ENCODE measurements around the gene MGST2.

Gene MGST2

DNA sequence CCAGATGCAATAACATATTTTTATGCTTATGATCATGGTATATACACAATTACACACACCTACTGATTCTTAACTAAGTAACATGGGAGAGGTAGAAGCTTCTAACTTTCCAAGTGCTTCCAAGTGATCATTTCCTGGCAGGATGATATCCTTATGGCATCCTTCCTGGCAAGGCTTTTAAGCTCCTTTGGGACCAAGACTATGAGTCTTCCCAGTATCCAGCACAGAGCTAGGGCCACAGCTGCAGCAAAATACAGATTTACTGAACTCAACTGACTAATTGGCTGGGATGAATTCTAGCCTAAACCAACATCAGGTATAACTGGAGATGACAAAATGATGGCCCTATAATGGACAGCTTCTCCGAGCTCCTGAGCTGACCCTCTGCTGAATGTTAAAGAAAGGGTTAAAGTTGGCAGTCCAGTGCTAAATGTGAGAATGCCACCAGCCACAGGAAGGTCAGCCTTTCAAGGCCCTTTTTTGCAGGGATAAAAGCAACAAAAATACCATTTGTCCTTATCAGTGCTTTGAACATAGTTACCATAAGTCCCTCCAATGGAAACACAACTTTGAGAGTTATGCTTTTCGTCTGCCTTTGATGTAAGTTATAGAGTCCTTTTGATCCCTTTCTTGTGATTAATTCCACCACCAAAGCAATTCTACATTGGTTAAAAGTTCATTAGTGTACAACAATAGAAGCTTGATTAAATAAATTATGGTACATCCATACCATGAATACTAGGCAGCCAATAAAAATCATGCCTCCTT lies 73.4 kb downstream of the MGST2 start:
- no peak for DNase-seq (ENCODE audit: low spot score)

DNA sequence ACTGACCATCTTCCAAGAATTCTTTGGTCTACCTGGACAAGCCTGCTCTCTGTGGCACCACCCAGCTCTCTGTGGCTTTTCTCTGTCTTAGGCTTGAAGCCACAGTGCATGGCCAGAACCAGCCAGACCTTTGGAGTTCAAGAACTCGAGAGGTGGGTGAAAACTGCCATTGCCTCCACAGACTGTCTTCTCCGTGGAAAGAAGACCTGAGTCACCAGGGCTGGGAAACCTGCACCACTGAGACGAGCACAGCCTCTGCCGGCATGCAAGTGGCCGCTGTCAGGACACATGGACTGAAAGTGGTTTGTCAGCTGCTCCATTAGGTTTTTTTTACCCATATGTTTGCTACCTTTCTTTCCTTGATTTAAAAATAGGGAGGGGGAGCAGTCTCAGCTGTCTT lies 74.5 kb downstream of the MGST2 start:
- no peak for DNase-seq (ENCODE audit: low spot score)

DNA sequence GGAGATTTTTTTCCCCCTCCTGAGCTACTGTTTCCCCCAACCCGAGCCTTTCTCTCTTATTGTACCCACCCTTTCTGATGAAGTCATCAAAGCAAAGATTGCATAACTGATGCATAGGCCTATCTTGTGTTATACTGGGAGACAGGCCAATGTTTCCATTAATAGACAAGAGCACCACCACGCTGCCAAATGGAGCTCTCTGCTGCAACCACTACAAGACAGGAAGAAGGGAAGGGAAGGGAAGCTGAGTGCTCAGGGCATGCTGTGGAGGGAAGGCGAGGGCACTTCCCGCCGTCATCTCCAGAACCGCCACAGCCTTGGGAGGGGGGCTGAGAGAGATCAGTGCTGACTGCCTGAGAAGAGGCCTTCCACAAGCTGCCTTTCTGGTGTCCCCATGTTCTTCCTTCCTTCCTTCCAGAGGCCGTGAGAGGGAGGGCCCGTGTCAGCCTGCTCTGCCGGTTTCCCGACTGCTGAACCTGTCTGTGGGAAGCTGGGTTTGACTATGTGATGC lies 75.0 kb downstream of the MGST2 start:
- no peak for DNase-seq (ENCODE audit: low spot score)

DNA sequence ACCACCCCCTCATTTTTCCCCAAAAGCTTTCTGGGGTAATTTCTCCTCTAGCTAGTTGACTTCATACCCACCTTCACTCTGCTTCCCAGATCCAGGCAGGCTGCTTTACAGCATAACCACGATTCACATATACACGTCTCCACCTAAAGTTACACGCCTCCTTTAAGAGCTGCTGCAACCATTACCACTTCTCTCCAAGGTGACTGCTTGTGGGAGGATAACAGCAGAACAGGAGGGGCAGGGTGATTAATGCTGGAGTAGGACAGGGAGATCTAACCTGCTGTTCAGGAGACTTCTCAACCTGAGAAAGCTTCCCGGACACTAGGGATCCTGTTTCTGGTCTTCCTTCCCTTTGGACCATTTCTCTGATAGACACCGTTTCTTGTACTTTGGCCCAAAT lies 77.4 kb downstream of the MGST2 start:
- no peak for DNase-seq (ENCODE audit: low spot score)

DNA sequence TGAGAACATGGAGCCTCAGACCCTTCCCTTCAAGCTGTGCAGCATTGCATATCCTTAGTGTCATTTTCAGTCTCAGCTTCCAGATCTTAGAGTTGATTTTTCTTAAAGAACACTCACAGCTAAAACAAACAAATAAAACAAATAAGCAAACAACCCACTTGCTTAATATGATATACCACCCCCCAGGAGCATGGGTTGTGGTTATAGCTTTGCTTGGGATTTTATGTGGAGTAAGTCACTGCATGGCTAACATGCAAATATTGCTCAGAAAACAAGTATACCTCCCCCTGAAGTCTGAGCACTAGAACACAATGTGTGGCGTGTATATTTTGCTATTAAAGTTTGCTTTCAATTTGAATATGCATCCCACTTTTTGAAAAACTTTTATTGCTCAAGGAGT lies 78.6 kb downstream of the MGST2 start:
- no peak for DNase-seq (ENCODE audit: low spot score)

DNA sequence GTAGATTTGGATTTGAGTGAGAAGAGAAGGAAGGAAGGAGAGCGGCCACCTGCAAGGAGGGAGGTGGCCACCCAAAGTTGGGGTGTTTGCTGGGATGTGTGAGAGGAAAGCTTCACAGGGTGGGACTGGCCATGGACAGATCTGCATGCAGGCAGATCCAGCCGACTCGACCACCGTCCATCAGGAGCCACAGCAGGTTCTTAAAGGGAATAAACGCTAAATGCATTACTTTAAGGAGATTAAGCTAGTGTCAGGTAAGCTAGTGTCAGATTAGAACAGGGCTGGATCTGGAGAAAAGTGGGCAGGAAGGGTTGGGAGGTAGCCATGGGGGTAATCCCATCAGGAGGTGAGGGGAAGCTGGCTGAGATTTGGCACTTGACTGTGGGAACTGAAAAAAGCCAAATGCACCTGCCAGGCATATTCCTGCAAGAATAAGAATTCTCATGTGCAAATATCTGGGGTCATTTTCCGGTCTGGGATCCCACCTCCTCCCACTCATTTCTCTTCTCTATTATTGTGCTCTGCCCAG lies 79.6 kb downstream of the MGST2 start:
- no peak for DNase-seq (ENCODE audit: low spot score)

DNA sequence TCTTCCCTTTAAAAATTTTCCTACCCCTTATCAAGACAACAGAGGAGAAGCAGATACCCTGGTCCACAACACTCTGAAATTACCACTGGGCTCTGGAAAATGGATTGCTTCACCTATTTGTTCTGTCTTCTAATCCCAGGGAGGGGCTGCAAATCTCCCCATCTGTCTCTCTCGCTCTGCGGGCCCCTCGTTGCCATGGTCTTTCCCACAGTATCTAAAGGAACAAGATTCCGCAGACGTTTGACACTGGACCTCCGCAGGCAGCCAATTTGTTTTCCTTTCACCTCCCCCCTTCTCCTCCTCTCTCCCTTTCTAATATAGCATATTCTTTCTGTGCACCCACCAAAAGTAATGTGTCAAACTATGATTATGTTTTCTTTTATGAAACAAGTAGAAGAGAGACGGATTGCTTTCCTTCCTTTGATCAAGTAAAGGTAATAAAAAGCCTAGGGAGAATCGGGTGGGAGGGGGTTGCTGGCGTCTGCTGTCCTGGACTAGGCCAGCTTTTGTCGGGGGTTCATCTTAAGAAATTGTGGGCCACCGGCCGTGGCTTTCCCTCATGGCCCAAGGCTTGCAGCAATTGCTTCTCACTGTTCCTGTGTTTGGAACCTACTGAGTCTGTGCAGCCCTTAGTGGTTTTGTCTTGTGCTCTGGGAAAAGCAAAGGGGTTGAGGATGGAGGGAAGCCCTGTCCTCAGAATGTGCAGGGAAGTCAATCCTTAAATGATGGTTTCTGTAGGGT lies 81.0 kb downstream of the MGST2 start:
- DNase-seq (ENCODE audit: low spot score) = no peak

DNA sequence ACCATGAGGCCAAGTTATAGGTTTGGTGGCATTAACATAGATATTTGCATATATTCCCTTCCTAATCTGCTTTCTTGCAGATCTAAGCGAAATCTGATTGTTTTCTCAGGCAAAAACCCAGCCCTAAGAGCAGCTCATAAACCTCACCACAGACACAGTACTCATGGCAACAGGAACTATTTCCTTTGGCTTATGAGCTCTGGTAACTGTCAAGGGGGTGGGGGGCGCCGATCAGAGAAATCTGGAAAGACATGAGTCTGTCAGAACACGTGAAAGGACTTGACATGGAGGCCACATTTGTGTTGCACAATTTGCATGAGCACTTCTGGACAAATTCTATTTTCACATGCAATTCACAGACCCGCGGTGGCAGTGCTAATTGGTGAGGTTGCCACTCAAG lies 83.7 kb downstream of the MGST2 start:
- DNase-seq (ENCODE audit: low spot score) = no peak

DNA sequence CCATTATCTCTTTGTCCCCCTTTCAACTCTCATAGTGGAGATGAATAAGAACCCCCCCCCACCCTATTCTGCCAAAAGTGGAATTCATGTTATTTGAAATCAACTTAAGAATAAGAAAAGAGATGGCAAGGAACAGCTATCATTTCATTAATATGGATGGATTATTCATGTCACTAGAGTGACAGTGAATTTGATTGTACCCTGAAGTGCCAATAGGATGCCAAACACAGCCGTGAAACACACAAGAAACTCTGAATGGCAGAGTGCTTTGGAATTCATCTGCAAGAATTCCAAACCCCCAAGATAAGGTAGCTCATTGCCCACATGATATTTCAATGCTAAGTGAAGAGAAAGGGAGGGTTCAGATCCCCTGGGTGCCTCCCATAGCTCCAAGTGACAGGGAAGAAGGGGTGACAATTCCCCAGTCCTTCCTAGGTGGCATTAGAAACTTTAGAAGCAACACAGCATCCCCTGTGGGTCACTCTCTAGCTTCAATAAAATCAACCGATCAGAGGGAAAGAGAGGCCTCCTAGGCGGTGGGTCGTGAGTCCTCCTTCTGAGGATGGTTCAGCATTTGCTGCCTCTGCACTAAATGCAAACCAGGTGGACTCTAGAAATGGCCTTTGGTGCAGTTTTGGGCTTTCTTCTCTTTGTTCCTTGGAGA lies 84.3 kb downstream of the MGST2 start:
- no peak for DNase-seq (ENCODE audit: low spot score)

DNA sequence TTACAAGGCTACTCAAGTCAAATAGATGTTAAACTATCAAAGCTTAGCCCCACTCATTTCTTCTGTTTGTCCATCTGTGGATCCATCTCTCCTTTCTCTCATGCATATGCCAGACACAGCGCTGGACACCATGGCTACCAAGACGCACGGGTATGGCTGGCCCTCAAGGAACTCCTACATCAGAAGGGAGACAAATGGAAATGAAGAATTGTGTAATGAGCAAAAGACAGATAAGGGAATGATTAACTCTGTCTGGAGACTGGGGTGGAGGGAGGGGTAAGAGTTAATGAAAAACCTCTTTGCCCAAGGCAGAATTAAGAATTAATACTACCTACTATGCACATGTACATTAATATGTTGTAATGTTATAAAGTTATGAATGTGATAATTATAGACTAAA lies 88.1 kb downstream of the MGST2 start:
- no peak for DNase-seq (ENCODE audit: low spot score)

Data from iPS-NIHi11 (cell line).